Spleen (tissue), 7 donors: ENCODE results near the gene EHMT2.

Source experiments
- POLR2A ChIP-seq, 3 donors: fragments of 450-650 bp; IDR thresholded peaks; one replicate each; pipeline ENCODE4 v1.5.1; 2017; ENCODE audit warnings: antibody characterized with exemption in 3 of 3, mild to moderate bottlenecking in 1 of 3
- POLR2AphosphoS5 ChIP-seq, 3 donors: sonication (generic); formaldehyde crosslinking; IDR thresholded peaks; one replicate each; pipeline ENCODE4 v1.5.1; 2017; ENCODE audit warnings: antibody characterized with exemption in 3 of 3
- TF ChIP-seq, protein P1 (sequence below), 11 experiments: fragments of 200-600 bp in 7 of 11; fragments of 450-650 bp in 4 of 11; sonication (generic) in 4 of 11; IDR thresholded peaks in 8 of 11; conservative IDR thresholded peaks in 3 of 11; 1 replicate in 7 of 11; 2 replicates in 4 of 11; pipeline versions ENCODE4 v1.4.0 to v1.8.0; 2016 to 2021; ENCODE audit warnings: antibody characterized with exemption in 11 of 11, inconsistent platforms in 4 of 11, mild to moderate bottlenecking in 1 of 11
- donor health status: DM: no; HTN: no; CAD: no; lungs with moderate emphysema.
- donor health status: DM: no; HTN: no; CAD: no.
- donor health status: DM: no; HTN: no; CAD: no.

DNA sequence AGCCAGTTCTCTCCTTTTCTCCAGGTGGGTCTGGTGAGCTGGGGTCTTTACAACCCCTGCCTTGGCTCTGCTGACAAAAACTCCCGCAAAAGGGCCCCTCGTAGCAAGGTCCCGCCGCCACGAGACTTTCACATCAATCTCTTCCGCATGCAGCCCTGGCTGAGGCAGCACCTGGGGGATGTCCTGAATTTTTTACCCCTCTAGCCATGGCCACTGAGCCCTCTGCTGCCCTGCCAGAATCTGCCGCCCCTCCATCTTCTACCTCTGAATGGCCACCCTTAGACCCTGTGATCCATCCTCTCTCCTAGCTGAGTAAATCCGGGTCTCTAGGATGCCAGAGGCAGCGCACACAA is 47.6 kb upstream of the EHMT2 start:
- TF ChIP-seq POLR2A (IDR thresholded peaks at IDR 0.05) (no peak), POLR2AphosphoS5 (IDR thresholded peaks at IDR 0.05) (no peak)
- TF ChIP-seq, protein P1, sequence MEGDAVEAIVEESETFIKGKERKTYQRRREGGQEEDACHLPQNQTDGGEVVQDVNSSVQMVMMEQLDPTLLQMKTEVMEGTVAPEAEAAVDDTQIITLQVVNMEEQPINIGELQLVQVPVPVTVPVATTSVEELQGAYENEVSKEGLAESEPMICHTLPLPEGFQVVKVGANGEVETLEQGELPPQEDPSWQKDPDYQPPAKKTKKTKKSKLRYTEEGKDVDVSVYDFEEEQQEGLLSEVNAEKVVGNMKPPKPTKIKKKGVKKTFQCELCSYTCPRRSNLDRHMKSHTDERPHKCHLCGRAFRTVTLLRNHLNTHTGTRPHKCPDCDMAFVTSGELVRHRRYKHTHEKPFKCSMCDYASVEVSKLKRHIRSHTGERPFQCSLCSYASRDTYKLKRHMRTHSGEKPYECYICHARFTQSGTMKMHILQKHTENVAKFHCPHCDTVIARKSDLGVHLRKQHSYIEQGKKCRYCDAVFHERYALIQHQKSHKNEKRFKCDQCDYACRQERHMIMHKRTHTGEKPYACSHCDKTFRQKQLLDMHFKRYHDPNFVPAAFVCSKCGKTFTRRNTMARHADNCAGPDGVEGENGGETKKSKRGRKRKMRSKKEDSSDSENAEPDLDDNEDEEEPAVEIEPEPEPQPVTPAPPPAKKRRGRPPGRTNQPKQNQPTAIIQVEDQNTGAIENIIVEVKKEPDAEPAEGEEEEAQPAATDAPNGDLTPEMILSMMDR (IDR thresholded peaks at IDR 0.05 in 8 of 11, conservative IDR thresholded peaks at IDR 0.05 in 3 of 11), result no peak
